Stimulated activated CD4-positive, alpha-beta T cell treated with anti-CD3 and anti-CD28 coated beads, Interleukin-12 subunit alpha, Interleukin-12 subunit beta, amount 100 ng/mL, for 24 hours (primary cell): ENCODE data around the gene SDF2.
"Not testable (repeated sequence)": the region's sequence is repeated elsewhere in the genome, so short reads cannot be mapped to it uniquely, and the experiment has no call there.

Experiments
- DNase-seq, 2 experiments: peaks; one replicate each; pipeline ENCODE4 v3.0.0-alpha.2; 2020; ENCODE audit warnings: low read depth in 2 of 2

SDF2 gene

GRCh38 chr17:28634206-28634865 is 27.4 kb downstream of the SDF2 start:
- DNase-seq: no peak

- DNase-seq: no peak
These were observed 34.9 kb downstream of the SDF2 start for GRCh38 chr17:28626818-28627217.

GRCh38 chr17:28624148-28624547 is 37.6 kb downstream of the SDF2 start:
- DNase-seq: no peak

DNA sequence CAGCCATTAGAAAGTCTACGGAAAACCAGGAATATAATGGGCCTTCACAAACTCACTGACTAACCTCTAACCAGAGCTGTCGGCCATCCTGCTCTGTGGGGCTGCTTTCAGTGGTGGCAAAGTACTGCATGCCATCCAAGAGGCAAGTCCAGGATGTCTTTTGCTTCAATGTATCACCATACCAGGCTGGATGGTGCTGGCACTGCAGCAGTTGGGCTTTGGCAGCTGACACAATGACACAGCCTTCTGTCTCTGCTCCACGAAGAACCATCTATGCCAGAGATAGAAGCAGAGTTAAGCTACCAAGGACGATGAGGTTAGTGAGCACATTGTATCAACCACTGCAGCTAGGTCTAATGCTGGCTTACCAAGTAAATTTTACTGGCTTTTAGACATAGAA is 38.0 kb downstream of the SDF2 start:
- DNase-seq: no peak

DNA sequence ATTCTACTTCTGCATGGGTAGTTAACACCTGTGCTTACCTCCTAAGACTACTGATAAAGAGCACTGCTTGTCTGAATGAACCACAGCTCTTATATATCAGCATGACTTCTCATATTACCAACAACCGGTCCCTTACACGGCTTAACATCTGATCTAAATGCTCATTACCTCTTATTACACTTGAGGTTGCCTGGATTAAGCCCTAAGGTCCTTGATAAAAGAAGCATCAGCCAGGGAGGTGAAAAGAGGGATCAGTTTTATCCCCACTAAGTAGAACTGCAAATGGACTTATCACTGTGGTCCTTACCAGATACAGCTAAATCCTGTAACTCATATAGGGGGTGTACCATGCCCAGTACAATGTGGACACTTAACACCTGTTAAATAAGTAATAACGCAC is 39.5 kb downstream of the SDF2 start:
- DNase-seq: no peak

- no peak for DNase-seq
These were observed 41.7 kb downstream of the SDF2 start for GRCh38 chr17:28620010-28620409.

GRCh38 chr17:28618464-28618863 is 43.2 kb downstream of the SDF2 start:
- DNase-seq: no peak

GRCh38 chr17:28616281-28616680 is 45.4 kb downstream of the SDF2 start:
- no peak for DNase-seq

GRCh38 chr17:28615260-28615940 is 46.3 kb downstream of the SDF2 start:
- no peak for DNase-seq

DNA sequence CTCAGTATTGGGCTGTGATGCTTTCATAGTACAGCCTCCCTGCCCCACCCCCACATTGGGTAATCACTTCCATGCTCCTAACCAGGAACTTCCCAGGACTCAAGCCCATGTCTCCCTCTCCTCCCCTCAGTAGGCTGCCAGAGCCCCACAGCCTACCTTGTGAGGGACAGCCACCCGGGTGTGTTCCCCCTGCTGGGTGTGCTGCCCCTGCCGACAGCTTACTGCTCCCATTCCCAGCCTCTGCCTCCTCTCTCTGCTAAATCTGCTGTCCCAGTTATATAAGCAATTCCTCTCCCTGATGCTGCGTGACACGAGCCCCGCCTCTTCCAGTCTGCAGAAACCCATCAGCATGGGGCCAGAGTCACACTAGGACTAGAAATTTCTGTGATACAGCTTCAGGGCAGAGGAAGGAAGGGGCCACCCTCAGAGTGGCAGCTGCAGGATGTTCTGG is 47.8 kb downstream of the SDF2 start, which contains the start of gene RSKR:
RSKR (minus strand) TSS at position 255 of the 451 bp plus-strand sequence; CDS start at position 231, 24 bp downstream.
- DNase-seq: no peak

GRCh38 chr17:28612936-28613872 is 48.5 kb downstream of the SDF2 start:
- DNase-seq: peak in 1 of 2 experiments; percentile 8

GRCh38 chr17:28612531-28612930 is 49.2 kb downstream of the SDF2 start:
- no peak for DNase-seq

DNA sequence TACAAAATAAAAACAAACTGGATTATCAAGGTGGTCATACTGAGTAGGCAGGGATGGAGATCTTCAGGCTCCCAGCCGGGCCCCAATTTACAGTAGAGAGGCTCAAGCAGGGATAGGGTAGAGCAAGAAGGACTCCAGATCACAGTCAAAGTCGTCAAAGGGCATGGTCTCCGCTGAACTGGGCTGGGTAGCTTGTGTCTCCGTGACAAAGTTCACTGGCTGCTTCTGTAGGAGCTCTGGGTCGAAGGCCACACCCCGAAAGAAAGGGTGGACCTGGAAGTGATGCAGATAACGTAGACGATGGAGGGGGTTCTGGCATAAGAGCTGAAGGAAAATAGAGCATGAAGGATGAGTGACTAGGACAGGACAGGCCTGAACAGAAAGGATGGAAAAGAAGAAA is 51.3 kb downstream of the SDF2 start:
- DNase-seq: no peak

DNA sequence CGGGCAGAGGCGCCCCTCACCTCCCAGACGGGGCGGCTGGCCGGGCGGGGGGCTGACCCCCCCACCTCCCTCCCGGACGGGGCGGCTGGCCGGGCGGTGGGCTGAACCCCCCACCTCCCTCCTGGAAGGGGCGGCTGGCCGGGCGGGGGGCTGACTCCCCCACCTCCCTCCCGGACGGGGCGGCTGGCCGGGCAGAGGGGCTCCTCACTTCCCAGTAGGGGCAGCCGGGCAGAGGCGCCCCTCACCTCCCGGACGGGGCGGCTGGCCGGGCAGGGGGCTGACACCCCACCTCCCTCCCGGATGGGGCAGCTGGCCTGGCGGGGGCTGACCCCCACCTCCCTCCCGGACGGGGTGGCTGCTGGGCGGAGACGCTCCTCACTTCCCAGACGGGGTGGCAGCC is 57.7 kb downstream of the SDF2 start:
- DNase-seq: not testable (repeated sequence)

- peak; percentile 27 to 59 for DNase-seq
These were observed 62.2 kb downstream of the SDF2 start for GRCh38 chr17:28599311-28600184.

DNA sequence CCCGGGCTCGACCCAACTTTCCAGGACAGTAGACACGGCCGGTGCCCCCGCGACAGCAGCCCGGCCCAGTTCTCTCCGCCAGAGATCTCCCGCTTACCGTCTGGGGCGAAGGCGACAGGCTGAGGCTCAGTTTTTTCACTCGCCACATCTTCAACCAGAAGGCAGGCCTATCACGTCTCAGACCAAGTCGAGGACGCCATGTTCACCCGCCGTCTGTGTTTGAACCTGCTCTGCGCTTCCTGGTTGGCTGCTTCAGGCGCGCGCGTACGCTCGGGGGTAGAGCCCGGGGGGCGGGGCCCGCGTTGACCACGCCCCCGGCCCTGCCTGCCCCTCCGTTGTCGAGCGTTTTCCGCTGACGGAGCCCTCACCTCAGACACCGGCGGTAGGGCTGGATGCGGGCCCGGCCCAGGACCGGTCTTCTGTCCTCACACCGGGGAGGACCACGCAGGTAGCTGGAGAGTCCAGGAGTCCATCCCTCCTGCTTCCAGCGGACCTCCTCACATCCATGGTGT is 62.9 kb downstream of the SDF2 start, which contains the start of gene SPAG5:
SPAG5 (minus strand) TSS at position 227 of the 512 bp plus-strand sequence; CDS start at position 148, 79 bp downstream.
- peak; percentile 88 to 89 for DNase-seq

GRCh38 chr17:28598389-28598788 is 63.3 kb downstream of the SDF2 start:
- no peak for DNase-seq
